ENCODE measurements around the gene AP1AR.
"Not testable (repeated sequence)": the region's sequence is repeated elsewhere in the genome, so short reads cannot be mapped to it uniquely, and the experiment has no call there.

Gene AP1AR, protein sequence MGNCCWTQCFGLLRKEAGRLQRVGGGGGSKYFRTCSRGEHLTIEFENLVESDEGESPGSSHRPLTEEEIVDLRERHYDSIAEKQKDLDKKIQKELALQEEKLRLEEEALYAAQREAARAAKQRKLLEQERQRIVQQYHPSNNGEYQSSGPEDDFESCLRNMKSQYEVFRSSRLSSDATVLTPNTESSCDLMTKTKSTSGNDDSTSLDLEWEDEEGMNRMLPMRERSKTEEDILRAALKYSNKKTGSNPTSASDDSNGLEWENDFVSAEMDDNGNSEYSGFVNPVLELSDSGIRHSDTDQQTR

DNA sequence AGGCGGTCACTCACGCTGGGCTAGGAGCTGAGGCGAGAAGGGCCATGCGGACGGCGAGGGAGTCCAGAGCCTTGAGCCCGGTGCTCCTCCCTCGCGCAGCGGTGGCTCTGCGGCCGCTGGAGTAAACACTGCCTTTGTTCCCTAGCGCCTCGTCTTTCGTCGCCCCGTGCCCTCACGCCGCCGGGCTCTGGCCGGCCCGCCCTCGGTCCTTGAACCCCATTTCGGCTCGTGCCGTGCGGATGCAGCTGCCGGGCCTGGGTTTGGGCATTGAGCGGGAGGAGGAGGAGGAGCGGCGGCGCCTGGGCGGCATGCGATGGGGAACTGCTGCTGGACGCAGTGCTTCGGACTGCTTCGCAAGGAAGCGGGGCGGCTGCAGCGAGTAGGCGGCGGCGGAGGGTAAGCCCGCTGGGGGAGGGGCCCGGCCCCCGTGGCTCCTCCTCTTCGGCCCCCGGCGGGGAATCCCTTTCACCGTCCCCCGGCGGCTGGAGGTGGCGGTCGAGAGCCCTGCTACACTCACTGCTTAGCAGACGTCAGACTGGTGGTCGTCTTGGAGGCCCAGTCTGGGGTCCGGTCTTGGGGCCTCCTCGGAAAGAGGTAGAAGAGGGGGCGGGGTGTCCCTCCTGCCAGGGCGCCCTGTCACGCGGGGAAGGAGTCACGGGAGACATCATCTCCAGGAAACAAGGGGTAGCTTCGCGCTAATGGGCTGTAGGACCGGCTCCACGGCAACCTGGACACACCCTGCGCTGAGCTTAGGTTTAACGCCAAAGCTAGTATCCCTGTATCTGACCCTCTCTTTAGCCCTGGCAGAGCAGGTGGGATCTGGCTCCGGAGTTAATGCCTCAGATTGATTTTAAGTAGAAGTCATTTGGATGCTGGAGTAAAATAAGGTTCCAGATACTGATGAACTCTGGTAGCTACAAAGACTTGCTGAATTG lies at the start of gene AP1AR:
Gene AP1AR, plus strand, starts transcription at position 9 of the 935 bp plus-strand sequence. Its CDS starts 305 bp downstream, at position 314.
- peak; percentile 3 for DNase-seq

DNA sequence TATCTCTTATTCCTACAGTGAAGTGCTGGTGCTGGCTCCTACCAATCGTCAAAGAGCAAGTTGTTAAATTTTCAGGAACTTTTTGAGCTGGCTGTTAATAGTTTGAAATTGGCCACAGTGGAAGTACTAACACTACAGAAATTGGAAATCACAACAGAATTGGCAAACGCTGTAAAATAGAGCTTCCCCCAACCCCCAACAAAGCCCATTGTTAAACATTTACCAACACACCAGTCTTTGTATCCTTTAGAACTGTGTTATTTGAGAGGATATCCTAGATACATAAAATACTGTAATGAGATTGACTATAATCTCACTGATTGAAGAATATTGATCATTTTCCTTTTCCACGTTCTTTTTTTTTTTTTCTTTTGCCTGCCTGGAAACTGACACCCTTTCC lies 49.0 kb upstream of the AP1AR start:
- no peak for DNase-seq

DNA sequence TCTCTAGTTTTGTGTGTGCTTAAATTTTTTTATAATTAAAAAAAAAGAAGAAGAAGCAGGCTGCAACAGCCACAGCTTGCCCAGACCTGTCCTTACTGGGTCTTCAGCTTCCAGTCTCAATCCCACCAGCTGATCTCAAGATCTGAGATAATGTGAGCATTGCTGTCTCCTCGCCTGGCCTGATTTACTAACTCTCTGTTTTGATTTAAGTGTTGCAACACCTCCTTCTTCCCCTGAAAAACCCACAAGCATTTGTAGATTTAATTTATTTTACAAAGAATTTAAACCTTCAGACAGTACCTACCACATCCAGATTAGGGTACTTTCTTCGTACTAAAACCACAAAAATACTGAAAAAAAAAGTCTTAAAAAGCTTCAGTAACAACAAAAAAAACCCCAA lies 48.3 kb upstream of the AP1AR start:
- no peak for DNase-seq

DNA sequence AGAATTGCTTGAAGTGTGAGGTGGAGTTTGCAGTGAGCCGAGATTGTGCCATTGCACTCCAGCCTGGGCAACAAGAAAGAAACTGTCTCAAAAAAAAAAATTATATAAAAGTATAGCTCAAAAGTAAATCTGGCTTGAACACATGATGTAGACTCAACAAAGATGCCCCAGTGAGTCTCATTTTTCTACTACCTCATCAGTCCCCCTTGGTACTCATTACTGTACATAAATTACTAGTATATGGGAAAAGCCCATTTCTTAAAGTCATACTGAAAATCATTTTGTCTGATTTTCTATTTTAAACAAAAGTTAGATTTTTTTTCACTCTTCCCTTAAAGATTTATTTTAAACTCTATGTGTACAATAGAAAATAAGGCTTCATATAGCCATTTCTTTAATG lies 47.1 kb upstream of the AP1AR start:
- DNase-seq, result no peak

DNA sequence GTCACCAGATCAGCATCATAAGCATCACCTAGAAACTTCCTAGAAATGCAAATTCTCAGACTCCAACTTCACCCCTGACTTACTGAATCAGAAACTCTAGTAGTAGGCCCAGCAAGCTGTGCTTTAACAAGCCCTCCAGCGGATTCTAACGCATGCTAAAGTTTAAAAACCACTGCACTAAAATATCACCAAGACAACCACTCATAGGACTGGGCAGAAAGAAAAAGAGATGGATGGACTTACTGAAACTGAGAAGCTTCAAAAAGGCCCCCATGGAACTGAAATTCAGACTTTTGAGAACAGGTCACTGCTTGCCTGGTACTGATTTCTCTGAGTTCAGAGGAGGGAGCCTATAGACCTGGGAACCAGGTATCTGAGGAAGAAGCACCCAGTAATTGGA lies 46.3 kb upstream of the AP1AR start:
- DNase-seq, result no peak

DNA sequence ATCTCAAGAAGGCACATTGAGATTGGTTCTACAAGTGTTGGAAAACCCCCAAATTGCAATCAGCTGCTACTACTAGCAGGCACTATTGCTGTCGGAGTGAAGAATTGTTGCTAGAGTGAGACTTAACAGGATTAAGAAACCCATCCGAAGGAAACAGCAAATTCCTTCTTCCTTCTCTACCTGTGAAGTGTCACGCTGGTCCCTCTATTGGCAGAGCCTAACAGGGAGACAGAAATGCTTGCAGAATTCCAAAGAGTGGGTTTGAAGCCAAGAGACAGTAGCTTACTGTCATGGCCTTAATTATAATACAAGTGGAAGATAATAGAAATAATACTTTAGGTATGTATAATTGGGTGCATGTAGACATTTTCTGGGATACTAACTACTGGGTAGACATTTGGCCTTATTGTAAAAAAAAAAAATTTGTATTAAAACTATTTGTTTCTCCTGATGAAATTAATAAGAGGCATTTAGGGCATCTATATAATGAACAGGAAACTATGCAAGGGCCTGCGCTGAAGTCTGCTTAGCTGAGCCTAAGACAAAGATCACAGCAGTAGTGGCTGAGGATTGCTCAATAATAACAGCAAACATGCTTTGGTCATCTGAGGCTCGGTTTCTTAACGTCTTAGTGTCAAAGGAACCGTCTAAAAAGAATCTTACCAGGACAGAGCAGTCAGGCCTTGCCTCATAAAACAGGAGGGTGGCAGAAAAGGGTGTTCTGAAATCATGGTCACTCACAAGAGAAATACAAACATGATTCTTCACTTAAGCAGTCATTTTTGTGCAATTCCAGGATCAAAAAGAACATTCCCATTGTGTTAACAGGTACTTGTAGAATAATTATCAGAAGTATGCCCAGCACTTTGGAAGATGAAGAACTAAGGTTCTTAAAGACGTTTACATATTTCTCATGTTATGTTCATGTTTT lies 45.6 kb upstream of the AP1AR start:
- no peak for DNase-seq

DNA sequence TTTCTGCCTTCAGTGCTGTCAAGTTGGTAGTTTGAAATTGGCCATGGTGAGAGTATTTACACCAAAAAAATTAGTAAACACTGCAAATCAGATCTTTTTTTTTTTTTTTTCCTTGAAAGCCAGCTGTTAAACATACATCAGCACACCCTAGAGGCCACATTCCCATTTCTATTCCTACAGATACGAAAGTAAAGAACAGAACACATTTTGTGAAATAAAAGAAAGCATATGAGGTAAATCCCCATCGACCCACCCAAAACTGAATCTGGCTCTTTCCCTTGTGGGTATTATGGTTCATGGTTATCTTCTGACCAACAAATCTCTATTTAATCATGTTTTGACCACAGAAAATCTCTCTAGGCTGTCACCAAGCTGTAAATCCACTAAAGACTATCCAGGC lies 41.8 kb upstream of the AP1AR start:
- DNase-seq, result no peak

DNA sequence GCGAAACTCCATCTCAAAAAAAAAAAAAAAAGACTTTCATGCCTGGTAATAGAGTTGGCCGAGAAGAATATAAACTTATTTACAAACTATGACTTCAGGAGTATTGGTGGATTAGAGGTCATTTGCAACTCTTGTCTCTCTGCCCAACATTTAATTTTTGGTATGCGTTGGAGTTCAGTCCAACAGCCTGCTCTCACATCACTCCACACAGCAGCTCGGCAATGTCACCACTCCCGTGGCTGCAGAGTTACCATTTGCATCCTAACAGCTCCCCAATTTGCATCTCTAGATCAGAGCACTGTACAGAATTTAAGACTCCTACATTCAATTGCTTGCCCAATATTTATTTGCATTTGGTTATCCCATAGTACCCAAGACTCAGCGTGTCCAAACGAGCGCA lies 40.9 kb upstream of the AP1AR start:
- no peak for DNase-seq

DNA sequence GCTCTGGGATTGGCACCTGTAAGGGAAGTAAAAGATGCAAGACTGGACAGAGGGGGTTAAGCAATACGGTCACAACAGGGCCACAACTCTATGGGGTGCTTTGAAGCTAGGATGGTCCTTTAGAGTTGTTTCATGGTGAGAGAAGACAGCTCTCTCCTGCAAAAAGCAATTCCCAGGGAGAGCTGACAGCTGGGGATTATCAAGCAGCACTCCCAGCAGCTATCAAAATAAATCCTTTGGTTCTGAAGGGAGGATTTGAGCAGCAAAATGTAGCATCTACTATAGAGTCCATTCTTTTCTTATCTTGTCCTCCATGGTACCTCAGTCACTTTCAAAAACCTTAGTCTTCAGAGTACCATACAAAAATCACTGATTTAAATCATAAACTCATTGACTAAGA lies 35.1 kb upstream of the AP1AR start:
- DNase-seq, result no peak

DNA sequence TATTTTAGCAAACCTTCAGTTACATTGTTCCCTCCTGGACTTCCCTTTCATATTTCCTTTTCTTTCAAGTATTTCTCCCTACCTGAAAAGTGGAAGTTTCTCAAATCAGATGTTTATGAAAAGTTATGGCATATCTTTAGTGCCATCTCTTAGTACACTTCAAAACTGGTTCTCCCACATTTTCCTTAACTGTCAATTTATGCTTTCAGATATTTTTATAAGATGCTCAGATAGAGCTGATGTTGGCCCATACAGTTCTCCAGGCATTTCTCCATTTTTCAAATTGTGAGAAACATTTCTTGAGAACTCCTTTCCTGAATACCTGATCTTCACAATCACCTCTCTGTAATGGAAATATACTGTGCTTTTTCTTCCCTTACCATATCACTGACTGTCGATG lies 32.5 kb upstream of the AP1AR start:
- DNase-seq, result no peak

DNA sequence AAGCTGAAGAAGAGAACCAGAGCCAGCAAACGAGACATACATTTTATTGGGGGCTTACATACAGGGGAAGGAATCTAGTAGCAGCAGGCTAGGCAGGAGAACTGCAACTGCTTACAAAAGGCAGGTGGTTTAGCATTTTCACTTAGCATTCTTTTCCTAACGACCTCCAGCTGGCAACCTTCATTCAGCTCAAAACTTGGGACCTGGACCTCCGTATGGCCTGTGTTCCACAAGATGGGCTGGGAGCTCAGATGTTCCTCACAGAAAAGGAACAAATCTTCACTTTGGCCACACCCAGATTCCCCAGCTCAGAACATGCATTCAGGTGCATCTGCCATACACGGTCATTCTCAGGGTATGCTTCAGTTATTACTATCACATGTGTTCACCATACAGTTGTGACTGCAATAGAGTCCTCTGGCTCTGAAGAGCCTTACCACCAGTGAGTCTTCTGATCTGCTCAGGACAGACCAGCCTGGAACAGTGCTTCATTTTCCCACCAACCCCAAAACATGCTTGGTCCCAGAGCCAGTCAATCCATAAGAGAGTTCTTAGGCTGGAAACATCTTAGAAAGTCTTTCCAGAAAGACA lies 29.6 kb upstream of the AP1AR start:
- DNase-seq, result no peak

DNA sequence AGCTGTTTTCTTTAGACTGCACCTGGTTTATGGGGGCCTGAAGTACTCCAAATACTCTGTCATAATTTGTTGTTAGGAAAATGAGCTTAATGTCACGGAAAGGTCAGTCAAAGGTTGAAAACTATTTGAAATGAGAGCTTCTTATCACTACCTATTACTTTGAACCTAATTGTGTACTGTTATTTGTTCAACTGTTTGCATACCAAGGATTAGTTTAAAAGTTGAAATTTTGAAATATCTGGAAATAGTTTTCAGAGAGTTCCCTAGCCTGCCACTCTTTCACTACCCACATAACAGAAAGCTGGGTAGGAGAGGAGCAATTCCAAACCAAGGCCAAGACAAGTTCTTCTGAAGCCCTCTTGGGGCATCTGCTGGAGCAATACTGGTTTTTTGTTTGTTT lies 28.0 kb upstream of the AP1AR start:
- DNase-seq, result no peak

DNA sequence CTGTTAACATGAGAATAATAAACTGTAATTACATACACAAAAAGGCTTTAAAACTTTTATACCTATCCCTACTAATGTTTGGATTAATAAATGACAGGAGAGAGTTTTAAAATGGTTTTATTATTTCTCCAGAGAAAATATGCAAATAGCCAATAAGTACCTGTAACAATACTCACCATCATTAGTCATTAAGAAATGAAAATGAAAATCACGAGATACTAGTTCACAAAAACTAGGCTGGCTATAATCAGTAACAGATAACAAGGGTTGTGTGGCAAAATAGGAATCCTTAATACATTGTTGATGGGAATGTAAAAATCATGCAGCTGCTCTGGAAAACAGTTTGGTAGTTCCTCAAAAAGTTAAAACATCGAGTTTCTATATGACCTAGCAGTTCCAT lies 25.2 kb upstream of the AP1AR start:
- DNase-seq, result no peak

DNA sequence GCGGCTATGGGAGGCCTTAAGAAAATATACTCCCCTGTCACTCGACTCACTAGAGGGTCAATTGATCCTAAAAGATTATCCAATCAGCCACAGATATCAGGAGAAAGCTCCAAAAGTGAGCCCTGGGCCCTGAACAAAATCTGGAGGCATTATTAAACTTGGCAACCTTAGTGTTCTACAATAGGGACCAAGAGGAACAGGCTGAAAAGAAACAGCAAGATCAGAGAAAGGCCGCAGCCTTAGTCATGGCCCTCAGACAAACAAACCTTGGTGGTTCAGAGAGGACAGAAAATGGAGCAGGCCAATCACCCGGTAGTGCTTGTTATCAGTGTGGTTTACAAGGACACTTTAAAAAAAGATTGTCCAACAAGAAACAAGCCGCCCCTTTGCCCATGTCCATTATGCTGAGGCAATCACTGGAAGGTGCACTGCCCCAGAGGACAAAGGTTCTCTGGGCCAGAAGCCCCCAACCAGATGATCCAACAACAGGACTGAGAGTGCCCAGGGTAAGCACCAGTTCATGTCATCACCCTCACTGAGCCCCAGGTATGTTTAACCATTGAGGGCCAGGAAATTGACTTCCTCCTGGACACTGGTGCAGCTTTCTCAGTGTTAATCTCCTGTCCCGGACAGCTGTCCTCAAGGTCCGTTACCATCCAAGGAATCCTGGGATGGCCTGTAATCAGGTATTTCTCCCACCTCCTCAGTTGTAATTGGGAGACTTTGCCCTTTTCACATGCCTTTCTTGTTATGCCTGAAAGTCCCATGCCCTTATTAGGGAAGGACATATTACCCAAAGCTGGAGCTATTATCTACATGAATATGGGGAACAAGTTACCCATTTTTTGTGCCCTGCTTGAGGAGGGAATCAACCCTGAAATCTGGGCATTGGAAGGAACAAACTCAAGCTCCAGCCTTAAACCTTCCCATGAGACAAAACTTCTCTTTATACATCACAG lies 23.2 kb upstream of the AP1AR start:
- DNase-seq, result not testable (repeated sequence)

DNA sequence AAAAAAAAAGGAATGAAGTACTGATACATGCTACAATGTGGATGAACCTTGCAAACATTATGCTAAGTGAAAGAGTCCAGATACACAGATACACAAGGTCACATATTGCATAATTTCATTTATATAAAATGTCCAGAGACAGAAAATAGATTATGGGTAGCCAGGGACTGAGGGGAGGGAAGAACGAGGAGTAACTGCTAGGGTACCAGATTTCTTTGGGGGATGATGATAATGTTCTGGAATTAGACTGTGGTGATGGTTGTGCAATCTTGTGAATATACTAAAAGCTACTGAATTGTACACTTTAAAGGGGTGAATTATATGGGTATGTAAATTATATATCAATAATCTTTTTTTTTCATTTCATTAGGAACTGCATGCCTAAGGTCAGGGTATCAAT lies 20.8 kb upstream of the AP1AR start:
- DNase-seq, result no peak

DNA sequence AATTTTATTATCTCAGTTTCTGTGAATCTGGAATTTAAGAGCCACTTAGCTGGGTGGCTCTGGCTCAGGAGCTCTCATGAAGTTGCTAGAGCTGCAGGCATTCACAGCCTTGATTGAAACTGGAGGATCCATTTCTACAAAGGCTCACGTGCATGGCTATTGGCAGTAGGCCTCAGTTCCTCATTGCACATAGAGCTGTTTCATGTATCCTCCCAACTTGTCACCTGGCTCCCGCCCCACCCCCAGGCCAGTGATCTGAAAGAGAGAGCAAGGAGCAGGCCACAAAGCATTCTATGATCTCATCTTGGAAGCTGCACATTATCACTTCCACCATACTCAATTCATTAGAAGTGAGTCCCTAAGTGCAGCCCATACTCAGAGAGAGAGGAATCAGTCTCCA lies 18.5 kb upstream of the AP1AR start:
- DNase-seq, result no peak

DNA sequence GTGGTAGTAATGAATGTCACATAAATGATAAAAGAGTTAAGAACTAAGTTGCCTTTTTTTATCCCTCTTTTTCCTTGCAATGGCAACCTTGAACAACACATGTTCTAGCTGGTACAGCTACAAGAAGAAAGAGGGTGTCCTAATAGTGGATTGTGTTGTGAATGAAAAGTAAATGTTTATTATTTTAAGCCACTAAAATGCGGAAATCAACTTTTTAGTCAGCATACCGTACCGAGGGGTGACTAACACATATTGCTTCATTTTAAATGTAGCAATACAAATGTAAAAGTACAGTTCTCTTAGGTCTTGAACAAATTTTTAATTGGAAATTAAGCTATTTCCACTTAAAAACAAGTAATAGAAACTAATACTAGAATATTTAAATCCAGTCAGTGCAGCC lies 17.7 kb upstream of the AP1AR start:
- DNase-seq, result no peak

DNA sequence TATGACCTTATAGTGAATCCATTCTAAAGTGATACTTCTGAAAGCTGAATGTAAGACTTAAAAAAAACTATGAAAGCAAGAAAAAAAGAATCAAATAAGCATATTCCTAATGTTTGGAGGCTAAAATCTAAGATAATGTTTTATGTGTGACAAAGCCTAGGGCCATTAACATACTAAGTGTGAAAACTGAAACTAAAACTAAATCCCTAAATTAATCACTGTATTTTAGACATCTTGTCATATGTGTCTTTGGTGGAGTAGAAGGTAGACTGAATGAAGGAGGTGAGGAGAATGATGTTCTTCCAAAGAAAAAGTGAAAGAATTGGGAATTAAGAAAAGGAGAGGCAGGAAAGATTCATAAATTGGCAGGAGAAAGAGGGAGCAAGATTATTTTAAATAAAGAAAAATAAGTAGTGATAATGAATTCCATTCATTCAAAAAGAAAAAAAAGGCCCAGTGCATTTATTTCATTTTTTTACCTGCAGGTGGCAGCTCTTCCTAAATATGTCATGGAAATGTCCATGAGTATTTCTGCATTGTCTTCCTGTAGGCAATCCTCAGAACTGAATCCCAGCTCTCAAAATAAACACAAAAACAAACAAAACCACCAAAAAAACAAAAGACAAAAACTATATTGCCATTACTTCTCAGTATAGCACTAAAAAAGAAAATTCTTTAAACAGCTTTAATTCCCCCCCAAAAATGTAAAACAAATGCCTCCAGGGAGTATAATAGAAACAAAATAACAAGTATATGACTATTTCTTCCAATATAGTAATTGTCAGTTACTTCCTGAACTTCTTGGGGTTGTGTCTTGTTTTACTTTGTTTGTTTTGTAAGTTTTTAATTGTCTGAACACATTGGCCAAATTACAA lies 17.0 kb upstream of the AP1AR start:
- DNase-seq, result no peak

DNA sequence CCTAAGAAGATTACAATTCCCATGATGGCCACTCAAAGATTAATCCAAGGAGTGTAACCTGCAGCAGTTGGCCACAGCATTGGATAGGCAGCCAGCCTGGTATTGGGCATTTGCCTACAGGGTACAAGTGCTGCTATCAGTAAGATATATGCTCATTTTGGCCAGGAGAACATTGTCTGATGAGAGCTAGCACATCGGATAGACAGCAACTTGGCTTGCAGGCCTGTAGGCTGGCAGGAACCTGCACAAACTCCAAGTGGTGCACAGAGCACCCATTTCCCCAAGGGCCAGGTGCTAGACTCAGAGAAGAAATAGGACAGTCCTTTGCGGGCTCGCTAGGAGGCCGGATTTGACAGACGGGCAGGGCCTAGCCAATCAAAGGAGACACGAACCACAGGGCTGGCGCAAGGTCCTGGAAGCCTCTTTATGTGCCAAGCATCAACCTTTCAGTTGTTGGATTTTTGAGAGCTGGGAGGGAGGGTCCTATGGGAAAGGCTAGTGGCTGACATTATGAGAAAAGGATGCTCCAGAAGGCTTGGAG lies 11.7 kb upstream of the AP1AR start:
- DNase-seq, result no peak

Measured in DMS79 (cell line).